HCT116 (cell line): ENCODE results near the gene PLEKHJ1. TPM values are rescaled to one million over a fixed set of nuclear protein-coding genes. Genes with fewer than 3 reads are reported as not detected.
"Not testable (repeated sequence)": the region's sequence is repeated elsewhere in the genome, so short reads cannot be mapped to it uniquely, and the experiment has no call there.

ENCODE experiments used
- ATAC-seq: fragments of 200-7000 bp; cut with Tn5 transposase; 2 replicates; pipeline ENCODE4 v1.9.1; 2020; ENCODE audit warnings: mild to moderate bottlenecking, moderate library complexity
- BruUV-seq: library from RNA; stranded (reverse); fragments of 400-500 nt; replicated peaks from 2 replicates; lab custom pipeline; 2021; lab: Mats Ljungman, UMichigan
- CTCF ChIA-PET: fragments of 300-600 bp; sonication (Branson Sonifier 250); formaldehyde crosslinking; loops from one replicate; lab custom pipeline; 2021; ENCODE audit warnings: antibody characterized with exemption; lab: Charles Lee
- POLR2A ChIA-PET: fragments of 300-600, 350-600 bp; sonication (Branson Sonifier 250); formaldehyde crosslinking; loops from one replicate; lab custom pipeline; 2021; ENCODE audit warnings: antibody characterized with exemption; lab: Charles Lee
- RAD21 ChIA-PET, 2 experiments: fragments of 300-600 bp; sonication (Branson Sonifier 250); formaldehyde crosslinking; loops; one replicate each; lab custom pipeline; 2023; ENCODE audit warnings: low total read pairs in 2 of 2; ENCODE audit not compliant: uncharacterized antibody in 2 of 2, unreplicated experiment in 2 of 2, low non-redundant PET in 1 of 2; lab: Charles Lee
- DNase-seq: peaks from one replicate; pipeline ENCODE4 v3.0.0-alpha.2; 2010; ENCODE audit warnings: low read depth, low spot score
- H2AFZ ChIP-seq: fragments of 200-600 bp; shearing (Covaris generic), sonication (generic); 2 replicates; pipeline ENCODE4 v1.6.1; 2017; ENCODE audit warnings: low read depth, mixed run types, mixed read lengths, antibody characterized with exemption, low read length; ENCODE audit not compliant: poor library complexity, severe bottlenecking
- H3K27ac ChIP-seq: 2 replicates; pipeline ENCODE4 v1.5.1; 2012; ENCODE audit warnings: low read depth, low read length
- H3K27me3 ChIP-seq: fragments of 200-600 bp; sonication (generic); 2 replicates; pipeline ENCODE4 v1.6.1; 2016; ENCODE audit warnings: mixed run types, low read length, mixed read lengths; ENCODE audit not compliant: insufficient read depth
- H3K36me3 ChIP-seq, 2 experiments: fragments of 200-500 bp in 1 of 2; fragments of 200-600 bp in 1 of 2; sonication (Bioruptor generic) in 1 of 2; sonication (generic) in 1 of 2; 2 replicates each; pipeline versions ENCODE4 v1.5.1 to v1.6.1; 2014 to 2016; ENCODE audit warnings: low read length in 2 of 2, inconsistent platforms in 1 of 2, mixed read lengths in 1 of 2, mixed run types in 1 of 2; ENCODE audit not compliant: insufficient read depth in 2 of 2, control insufficient read depth in 1 of 2
- H3K4me1 ChIP-seq, 2 experiments: fragments of 200-600 bp in 1 of 2; sonication (generic) in 1 of 2; 2 replicates each; pipeline versions ENCODE4 v1.5.1 to v1.6.1; 2012 to 2017; ENCODE audit warnings: low read length in 2 of 2, inconsistent platforms in 1 of 2, mild to moderate bottlenecking in 1 of 2, mixed read lengths in 1 of 2, mixed run types in 1 of 2, moderate library complexity in 1 of 2; ENCODE audit not compliant: insufficient read depth in 2 of 2, control insufficient read depth in 1 of 2
- H3K4me2 ChIP-seq: fragments of 200-600 bp; sonication (generic); 2 replicates; pipeline ENCODE4 v1.6.1; 2017; ENCODE audit warnings: mixed run types, low read length, mixed read lengths
- H3K4me3 ChIP-seq, 2 experiments: fragments of 200-600 bp in 1 of 2; sonication (generic) in 1 of 2; replicated peaks in 1 of 2; 2 replicates each; pipeline ENCODE4 v1.5.1; 2011 to 2016; ENCODE audit warnings: low read length in 2 of 2, control low read depth in 1 of 2, low read depth in 1 of 2, mild to moderate bottlenecking in 1 of 2, mixed read lengths in 1 of 2, mixed run types in 1 of 2
- H3K79me2 ChIP-seq: fragments of 200-600 bp; sonication (generic); 2 replicates; pipeline ENCODE4 v1.6.1; 2017; ENCODE audit warnings: mild to moderate bottlenecking, mixed run types, low read length, moderate library complexity, mixed read lengths; ENCODE audit not compliant: insufficient read depth
- H3K9ac ChIP-seq: fragments of 200-600 bp; sonication (generic); 2 replicates; pipeline ENCODE4 v1.6.1; 2016; ENCODE audit warnings: low read length, mixed read lengths
- H3K9me2 ChIP-seq: fragments of 200-600 bp; sonication (generic), shearing (Covaris generic); 2 replicates; pipeline ENCODE4 v1.6.1; 2017; ENCODE audit warnings: mixed run types, mild to moderate bottlenecking, moderate library complexity; ENCODE audit not compliant: insufficient read depth
- H3K9me3 ChIP-seq, 2 experiments: fragments of 200-500 bp in 1 of 2; fragments of 200-600 bp in 1 of 2; sonication (Bioruptor generic) in 1 of 2; sonication (generic) in 1 of 2; 2 replicates each; pipeline ENCODE4 v1.6.1; 2014 to 2017; ENCODE audit warnings: low read length in 2 of 2, mixed read lengths in 2 of 2, inconsistent platforms in 1 of 2, low read depth in 1 of 2, mild to moderate bottlenecking in 1 of 2, mixed run types in 1 of 2, moderate library complexity in 1 of 2; ENCODE audit not compliant: control insufficient read depth in 1 of 2, insufficient read depth in 1 of 2
- H4K20me1 ChIP-seq: fragments of 200-600 bp; sonication (generic), shearing (Covaris generic); 2 replicates; pipeline ENCODE4 v1.6.1; 2017; ENCODE audit warnings: mixed run types, mild to moderate bottlenecking, moderate library complexity; ENCODE audit not compliant: insufficient read depth
- EGR1 ChIP-seq: IDR thresholded peaks from 2 replicates; pipeline ENCODE4 v1.6.1; 2012; ENCODE audit warnings: low read depth
- EZH2phosphoT487 ChIP-seq: fragments of 200-600 bp; IDR thresholded peaks from 2 replicates; pipeline ENCODE4 v1.6.1; 2018; ENCODE audit warnings: antibody characterized with exemption, borderline replicate concordance
- FOSL1 ChIP-seq: IDR thresholded peaks from 2 replicates; pipeline ENCODE4 v1.6.1; 2012; ENCODE audit warnings: low read depth
- JUND ChIP-seq: IDR thresholded peaks from 2 replicates; pipeline ENCODE4 v1.6.1; 2012
- MAX ChIP-seq: IDR thresholded peaks from 2 replicates; pipeline ENCODE4 v1.6.1; 2012
- POLR2A ChIP-seq: IDR thresholded peaks from 2 replicates; pipeline ENCODE4 v1.7.0; 2011; ENCODE audit warnings: borderline replicate concordance; ENCODE audit not compliant: insufficient read depth, insufficient read length; ENCODE audit errors: extremely low read depth
- REST ChIP-seq: IDR thresholded peaks from 2 replicates; pipeline ENCODE4 v1.6.1; 2012; ENCODE audit warnings: low read depth
- SIN3A ChIP-seq: IDR thresholded peaks from 2 replicates; pipeline ENCODE4 v1.6.1; 2012; ENCODE audit warnings: low read depth
- SRF ChIP-seq: IDR thresholded peaks from 2 replicates; pipeline ENCODE4 v1.6.1; 2012; ENCODE audit warnings: low read depth
- TCF7L2 ChIP-seq: IDR thresholded peaks from 2 replicates; pipeline ENCODE4 v1.7.0; 2011; ENCODE audit warnings: borderline replicate concordance, inconsistent platforms; ENCODE audit not compliant: insufficient read depth, insufficient read length; ENCODE audit errors: extremely low read depth
- ZFX ChIP-seq: fragments of 450-650 bp; IDR thresholded peaks from 2 replicates; pipeline ENCODE4 v1.6.1; 2017
- intact Hi-C: fragments of 100-400 bp; cut with micrococcal nuclease; formaldehyde crosslinking; loops from 2 replicates; pipeline ENCODE4 v1.10.0; 2022
- total RNA-seq: library from RNA; stranded (reverse); gene quantifications from one replicate; pipeline ENCODE4 v1.2.1, GENCODE V29; 2021; ENCODE audit not compliant: unreplicated experiment

PLEKHJ1 gene
- total RNA-seq, 1 experiment from 2014 or later: 88.2 TPM

GRCh38 chr19:2201473-2202148 lies 34.5 kb downstream of the PLEKHJ1 start:
- no peak for ATAC-seq
- H4K20me1 ChIP-seq: no peaks in the 10 kb centered on the region
- no TSS peak for BruUV-seq
- H3K36me3 ChIP-seq: peaks cover 7 to 13% of the 10 kb centered on the region in 2 experiments; a peak in 3 of 4 replicates
- H3K79me2 ChIP-seq: peaks cover 39% of the 10 kb centered on the region
- peak overlapping the region; percentile 14; the same call in 1 of the 2 replicates for H3K27ac ChIP-seq
- H3K9ac ChIP-seq: no peak overlapping the region
- no peak overlapping the region for H2AFZ ChIP-seq
- H3K4me1 ChIP-seq: no peaks in the 10 kb centered on the region
- H3K27me3 ChIP-seq: no peaks in the 10 kb centered on the region
- CTCF ChIA-PET: no interaction called here
- no peaks in the 10 kb centered on the region for H3K9me3 ChIP-seq
- no peaks in the 10 kb centered on the region for H3K9me2 ChIP-seq
- no peak overlapping the region for H3K4me2 ChIP-seq
- TF ChIP-seq REST (no peak), SRF (no peak), MAX (no peak), TCF7L2 (no peak), SIN3A (no peak), FOSL1 (no peak), POLR2A (no peak), EGR1 (no peak), JUND (no peak), ZFX (no peak), EZH2phosphoT487 (no peak)
- TF ChIP-seq, all 23 proteins: peak for 0
- ChIA-PET RAD21 (no interaction called here), POLR2A (no interaction called here)
- intact Hi-C loops: no loop called here
- no peak for DNase-seq
- no peak overlapping the region for H3K4me3 ChIP-seq

- H3K27ac ChIP-seq, H4K20me1 ChIP-seq, POLR2A ChIA-PET, RAD21 ChIA-PET, H3K9ac ChIP-seq, H3K4me1 ChIP-seq, intact Hi-C loops, BruUV-seq, ATAC-seq, H2AFZ ChIP-seq, H3K27me3 ChIP-seq, DNase-seq, CTCF ChIA-PET, H3K4me3 ChIP-seq, H3K9me2 ChIP-seq, H3K9me3 ChIP-seq, H3K4me2 ChIP-seq: not testable (repeated sequence)
- H3K79me2 ChIP-seq: peaks cover 48% of the 10 kb centered on the region
- peaks cover 9 to 10% of the 10 kb centered on the region in 2 experiments; a peak in 3 of 4 replicates for H3K36me3 ChIP-seq
Observed at GRCh38 chr19:2200624-2201294, 35.4 kb downstream of the PLEKHJ1 start.
